Gastroesophageal sphincter (tissue), 4 donors: ENCODE measurements around the gene CIAO1. TPM values are rescaled to one million over a fixed set of nuclear protein-coding genes. Genes with fewer than 3 reads are reported as not detected.

ENCODE experiments used
- ATAC-seq: fragments of 150-250 bp; one replicate; pipeline ENCODE4 v1.9.1; 2016; ENCODE audit warnings: mild to moderate bottlenecking, moderate library complexity
- H3K27ac ChIP-seq, 4 donors: fragments of 200-600 bp; sonication (generic) in 3 of 4; 1 replicate in 3 of 4; 2 replicates in 1 of 4; pipeline ENCODE4 v1.5.1; 2016 to 2019
- H3K27me3 ChIP-seq: fragments of 200-600 bp; sonication (generic); one replicate; pipeline ENCODE4 v1.5.1; 2019
- H3K36me3 ChIP-seq, 2 donors: fragments of 200-600 bp; sonication (generic); one replicate each; pipeline ENCODE4 v1.5.1; 2019; ENCODE audit warnings: control low read depth in 1 of 2
- H3K4me1 ChIP-seq, 3 donors: fragments of 200-600 bp; sonication (generic); 1 replicate in 2 of 3; 2 replicates in 1 of 3; pipeline ENCODE4 v1.5.1; 2016 to 2019; ENCODE audit warnings: control low read depth in 2 of 3
- H3K4me3 ChIP-seq, 2 donors: fragments of 200-600 bp; sonication (generic); one replicate each; pipeline ENCODE4 v1.5.1; 2019; ENCODE audit warnings: mild to moderate bottlenecking in 1 of 2, moderate library complexity in 1 of 2
- H3K9me3 ChIP-seq, 3 donors: fragments of 200-600 bp; sonication (generic); one replicate each; pipeline ENCODE4 v1.5.1; 2017 to 2019; ENCODE audit warnings: control low read depth in 2 of 3
- CTCF ChIP-seq, 4 experiments: fragments of 200-600 bp in 2 of 4; fragments of 450-650 bp in 2 of 4; sonication (generic) in 1 of 4; IDR thresholded peaks; one replicate each; pipeline ENCODE4 v1.5.1; 2017 to 2019; ENCODE audit warnings: antibody characterized with exemption in 4 of 4, mild to moderate bottlenecking in 2 of 4, moderate library complexity in 2 of 4
- EP300 ChIP-seq: sonication (generic); formaldehyde crosslinking; IDR thresholded peaks from one replicate; pipeline ENCODE4 v1.6.1; 2017; ENCODE audit warnings: antibody characterized with exemption, mild to moderate bottlenecking
- POLR2A ChIP-seq, 2 donors: fragments of 450-650 bp; IDR thresholded peaks; one replicate each; pipeline ENCODE4 v1.6.1; 2017; ENCODE audit warnings: antibody characterized with exemption in 2 of 2, mild to moderate bottlenecking in 2 of 2, moderate library complexity in 1 of 2
- POLR2AphosphoS5 ChIP-seq: sonication (generic); formaldehyde crosslinking; IDR thresholded peaks from one replicate; pipeline ENCODE4 v1.6.1; 2017; ENCODE audit warnings: antibody characterized with exemption
- WGBS, 2 donors: methylation state at CpG; one replicate each; pipeline ENCODE4 v1.1.5; 2018; ENCODE audit warnings: low coverage in 1 of 2; 5-methylcytosine and 5-hydroxymethylcytosine counted together
- total RNA-seq, 4 donors: library from RNA; depleted of rRNA; stranded (reverse); fragments of >200 nt; gene quantifications; one replicate each; pipeline ENCODE4 v1.1.0, GENCODE V29; 2016

Gene CIAO1
- total RNA-seq, 4 donors from 2014 or later: 60.7 to 107 (median 84.8) TPM

GRCh38 chr2:96316999-96317398 lies 51.0 kb downstream of the CIAO1 start:
- H3K36me3 ChIP-seq: no peaks in the 10 kb centered on the region
- H3K4me1 ChIP-seq: peaks cover 0 to 15% (median 2%) of the 10 kb centered on the region in 3 donors
- no peak for ATAC-seq
- no peaks in the 10 kb centered on the region for H3K9me3 ChIP-seq
- H3K27ac ChIP-seq: no peak overlapping the region
- TF ChIP-seq EP300 (no peak), CTCF (IDR thresholded peaks at IDR 0.05) (no peak), POLR2AphosphoS5 (no peak), POLR2A (IDR thresholded peaks at IDR 0.05) (no peak)
- peaks cover 55% of the 10 kb centered on the region for H3K27me3 ChIP-seq
- no peak overlapping the region for H3K4me3 ChIP-seq

- TF ChIP-seq CTCF (IDR thresholded peaks at IDR 0.05): no peak
- TF ChIP-seq POLR2A (IDR thresholded peaks at IDR 0.05): no peak
- no peak for TF ChIP-seq EP300
- no peak for TF ChIP-seq POLR2AphosphoS5
- ATAC-seq: no peak
- Histone ChIP-seq H3K4me1 (peaks cover 0 to 19% (median 2%) of the 10 kb centered on the region in 3 donors), H3K4me3 (no peak overlapping the region), H3K9me3 (no peaks in the 10 kb centered on the region), H3K36me3 (no peaks in the 10 kb centered on the region), H3K27me3 (peaks cover 61% of the 10 kb centered on the region), H3K27ac (no peak overlapping the region)
- 100% methylated on average over 2 of the region's 4 CpGs; no CpG with 5 or more reads in 1 of the 2 donors for WGBS, 2 donors
Observed at GRCh38 chr2:96317584-96317997, 51.6 kb downstream of the CIAO1 start.

- H3K9me3 ChIP-seq: no peaks in the 10 kb centered on the region
- peaks cover 72% of the 10 kb centered on the region for H3K27me3 ChIP-seq
- no peak overlapping the region for H3K27ac ChIP-seq
- 88 to 100% methylated on average over 3 to 4 of the region's 4 CpGs for WGBS, 2 donors
- H3K4me3 ChIP-seq: no peak overlapping the region
- TF ChIP-seq CTCF (IDR thresholded peaks at IDR 0.05): no peak
- TF ChIP-seq POLR2AphosphoS5: no peak
- TF ChIP-seq EP300: no peak
- TF ChIP-seq POLR2A (IDR thresholded peaks at IDR 0.05): no peak
- no peaks in the 10 kb centered on the region for H3K36me3 ChIP-seq
- H3K4me1 ChIP-seq: peaks cover 0 to 19% (median 2%) of the 10 kb centered on the region in 3 donors
- no peak for ATAC-seq
Observed at GRCh38 chr2:96318723-96319122, 52.7 kb downstream of the CIAO1 start.

- Histone ChIP-seq H3K4me1 (peaks cover 0 to 19% (median 2%) of the 10 kb centered on the region in 3 donors), H3K27ac (no peak overlapping the region), H3K27me3 (peaks cover 79% of the 10 kb centered on the region), H3K4me3 (no peak overlapping the region), H3K36me3 (no peaks in the 10 kb centered on the region), H3K9me3 (no peaks in the 10 kb centered on the region)
- WGBS, 2 donors: 71 to 88% methylated on average over 1 of the region's 1 CpG
- TF ChIP-seq CTCF (IDR thresholded peaks at IDR 0.05) (no peak), EP300 (no peak), POLR2AphosphoS5 (no peak), POLR2A (IDR thresholded peaks at IDR 0.05) (no peak)
- ATAC-seq: no peak
Observed at GRCh38 chr2:96319396-96319795, 53.4 kb downstream of the CIAO1 start.

GRCh38 chr2:96320326-96320725 lies 54.3 kb downstream of the CIAO1 start:
- no peaks in the 10 kb centered on the region for H3K36me3 ChIP-seq
- no peak overlapping the region for H3K4me3 ChIP-seq
- no peak for TF ChIP-seq EP300
- no peak for TF ChIP-seq POLR2AphosphoS5
- no peak for TF ChIP-seq POLR2A (IDR thresholded peaks at IDR 0.05)
- no peak for TF ChIP-seq CTCF (IDR thresholded peaks at IDR 0.05)
- H3K9me3 ChIP-seq: no peaks in the 10 kb centered on the region
- H3K4me1 ChIP-seq: peaks cover 0 to 27% (median 2%) of the 10 kb centered on the region in 3 donors
- H3K27me3 ChIP-seq: peaks cover 88% of the 10 kb centered on the region
- ATAC-seq: no peak
- no peak overlapping the region for H3K27ac ChIP-seq
- 96 to 100% methylated on average over 1 to 3 of the region's 3 CpGs for WGBS, 2 donors
